ENCODE results near the gene SLC4A7.
"Not testable (repeated sequence)": the region's sequence is repeated elsewhere in the genome, so short reads cannot be mapped to it uniquely, and the experiment has no call there.

The SLC4A7 gene

GRCh38 chr3:27484015-27484844 lies at the start of gene SLC4A7:
Gene SLC4A7, minus strand, starts transcription at chr3:27484384. Its CDS starts 258 bp downstream, at chr3:27484126.
- DNase-seq, result peak; percentile 71

GRCh38 chr3:27533261-27533607 lies 49.0 kb upstream of the SLC4A7 start:
- DNase-seq, result no peak

DNA sequence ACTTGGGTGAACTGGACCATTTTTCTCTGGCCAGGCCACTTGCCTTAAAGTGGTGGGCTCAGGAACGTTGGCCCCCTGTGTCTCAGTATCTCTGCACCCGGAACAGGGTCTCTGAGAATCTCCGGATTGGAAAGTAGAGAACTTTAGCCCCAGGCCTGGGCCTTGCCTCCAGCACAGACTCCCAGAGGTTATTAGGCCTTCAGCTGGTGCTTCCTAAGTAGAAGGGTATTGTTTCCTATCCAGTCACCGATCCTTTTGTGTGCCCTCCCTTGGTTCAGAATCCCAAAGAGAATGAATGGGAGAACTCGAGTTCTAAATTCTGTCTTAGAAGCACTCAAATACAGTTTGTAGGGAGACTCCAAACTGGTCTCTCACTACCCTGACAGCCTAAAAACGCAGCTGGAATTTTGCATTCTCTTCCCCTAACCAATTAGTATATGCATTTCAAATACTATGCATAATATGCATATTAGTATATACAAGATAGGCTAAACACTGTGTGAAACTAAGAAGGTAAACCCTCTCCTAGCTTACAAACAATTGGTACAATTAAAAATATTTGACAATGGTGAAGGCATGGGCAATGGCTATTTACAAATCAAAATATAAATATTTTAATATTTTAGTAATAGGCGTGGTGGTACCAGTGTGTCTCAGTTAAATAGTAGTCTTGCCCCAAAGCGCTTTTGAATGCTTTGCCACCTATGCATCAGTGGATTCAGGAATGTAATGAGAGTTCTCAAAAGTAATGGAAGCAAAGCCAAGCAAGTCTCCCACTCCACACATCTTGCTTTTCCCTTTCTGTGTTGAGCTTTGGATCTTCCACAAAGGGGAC lies 48.5 kb upstream of the SLC4A7 start:
- DNase-seq, result no peak

DNA sequence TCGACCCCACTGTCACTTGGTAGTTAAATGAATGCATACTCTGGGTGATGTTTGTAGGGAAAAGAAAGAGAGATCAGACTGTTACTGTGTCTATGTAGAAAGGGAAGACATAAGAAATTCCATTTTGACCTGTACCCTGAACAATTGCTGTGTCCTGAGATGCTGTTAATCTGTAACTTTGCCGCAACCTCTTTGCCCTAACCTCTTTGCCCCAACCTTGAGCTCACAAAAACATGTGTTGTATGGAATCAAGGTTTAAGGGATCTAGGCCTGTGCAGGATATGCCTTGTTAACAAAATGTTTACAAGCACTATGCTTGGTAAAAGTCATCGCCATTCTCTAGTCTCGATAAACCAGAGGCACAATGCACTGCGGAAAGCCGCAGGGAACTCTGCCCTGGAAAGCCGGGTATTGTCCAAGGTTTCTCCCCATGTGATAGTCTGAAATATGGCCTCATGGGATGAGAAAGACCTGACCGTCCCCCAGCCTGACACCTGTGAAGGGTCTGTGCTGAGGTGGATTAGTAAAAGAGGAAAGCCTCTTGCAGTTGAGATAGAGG lies 47.1 kb upstream of the SLC4A7 start:
- DNase-seq, result not testable (repeated sequence)

GRCh38 chr3:27528791-27529190 lies 44.6 kb upstream of the SLC4A7 start:
- DNase-seq, result no peak

- no peak for DNase-seq
Observed at GRCh38 chr3:27526614-27527315, 42.6 kb upstream of the SLC4A7 start.

DNA sequence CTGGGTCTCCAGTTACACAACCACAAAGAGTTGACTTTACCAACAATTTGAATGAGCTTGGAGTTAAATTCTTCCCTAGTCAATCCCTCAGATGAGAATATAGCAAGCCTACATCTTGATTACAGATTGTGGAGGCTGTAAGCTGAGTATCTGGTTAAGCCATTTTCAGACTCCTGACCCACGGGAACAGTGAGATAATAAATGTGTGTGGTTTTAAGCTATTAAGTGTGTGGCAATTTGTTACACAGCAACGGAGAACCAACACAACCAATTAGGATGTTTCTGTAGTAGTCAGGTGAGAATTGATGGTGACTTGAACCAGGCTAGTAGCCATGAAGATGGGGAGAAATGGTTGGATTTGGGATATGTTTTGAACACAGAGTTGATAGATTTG lies 37.7 kb upstream of the SLC4A7 start:
- no peak for DNase-seq

GRCh38 chr3:27521179-27521871 lies 37.1 kb upstream of the SLC4A7 start:
- no peak for DNase-seq

DNA sequence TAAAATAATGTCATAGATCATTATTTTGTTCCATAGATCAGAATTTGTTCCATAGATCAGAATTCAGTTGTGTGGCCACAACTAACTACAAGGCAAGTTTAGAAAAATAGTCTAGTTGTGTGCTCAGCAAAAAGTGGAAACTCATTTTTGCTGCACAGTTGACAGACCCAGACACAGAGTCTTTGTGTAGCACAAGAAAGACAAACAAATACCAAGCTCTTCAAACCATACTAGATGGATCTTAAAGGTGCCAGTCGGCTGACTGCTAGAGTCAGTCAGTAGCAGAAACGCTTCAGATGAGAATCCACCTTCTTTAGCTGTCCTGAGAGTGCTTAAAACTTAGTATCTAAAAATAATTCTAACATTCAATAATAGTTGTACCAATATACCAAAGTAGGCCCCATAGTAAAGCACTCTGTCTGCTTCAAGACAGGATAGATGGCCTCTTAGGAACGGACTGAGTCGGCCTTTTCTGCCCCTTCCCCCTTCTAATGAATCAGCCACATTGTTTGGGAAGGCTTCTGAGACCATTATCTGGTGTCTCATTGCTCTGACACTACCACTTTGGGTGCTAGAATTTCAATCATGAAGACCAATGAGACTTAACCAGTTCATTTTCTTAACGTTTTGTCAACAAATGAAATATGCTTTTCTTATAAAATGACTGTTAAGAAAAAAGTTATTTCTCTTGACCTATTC lies 27.7 kb upstream of the SLC4A7 start:
- no peak for DNase-seq

DNA sequence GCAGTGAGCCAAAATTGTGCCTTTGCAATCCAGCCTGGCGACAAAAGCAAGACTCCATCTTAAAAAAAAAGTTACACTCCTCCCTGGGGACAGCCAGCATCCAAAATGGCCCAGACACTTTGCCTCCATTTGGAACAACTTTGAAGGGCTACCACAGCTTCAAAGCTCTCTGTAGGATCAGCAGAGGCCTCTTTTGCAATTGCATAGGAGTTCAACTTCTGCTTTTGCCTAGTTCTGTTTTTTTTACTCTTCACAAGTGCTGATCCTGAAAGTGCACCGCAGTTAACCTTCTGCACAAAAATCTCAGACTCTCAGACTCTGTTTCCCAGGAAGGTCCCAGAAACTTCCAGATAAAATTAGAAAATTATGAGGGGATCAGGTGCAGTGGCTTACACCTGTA lies 25.2 kb upstream of the SLC4A7 start:
- no peak for DNase-seq

DNA sequence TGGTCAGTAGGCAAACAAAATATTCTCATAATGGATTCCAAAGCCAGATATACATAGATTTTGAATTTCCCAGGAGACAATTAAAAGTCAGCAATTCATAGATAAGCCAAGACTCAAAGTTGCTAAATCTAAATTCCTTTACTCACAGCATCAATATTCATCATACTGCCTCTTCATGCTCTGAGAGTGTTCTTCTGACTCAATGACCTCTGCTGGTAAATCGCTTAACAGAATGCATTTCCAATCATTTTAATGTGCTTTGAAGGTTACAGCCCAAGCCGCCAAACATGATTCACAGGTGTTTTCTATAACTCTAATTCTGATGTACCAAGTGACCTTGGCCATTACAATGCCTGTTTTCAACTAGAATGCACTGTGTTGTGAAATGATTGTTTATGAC lies 24.2 kb upstream of the SLC4A7 start:
- DNase-seq, result no peak

DNA sequence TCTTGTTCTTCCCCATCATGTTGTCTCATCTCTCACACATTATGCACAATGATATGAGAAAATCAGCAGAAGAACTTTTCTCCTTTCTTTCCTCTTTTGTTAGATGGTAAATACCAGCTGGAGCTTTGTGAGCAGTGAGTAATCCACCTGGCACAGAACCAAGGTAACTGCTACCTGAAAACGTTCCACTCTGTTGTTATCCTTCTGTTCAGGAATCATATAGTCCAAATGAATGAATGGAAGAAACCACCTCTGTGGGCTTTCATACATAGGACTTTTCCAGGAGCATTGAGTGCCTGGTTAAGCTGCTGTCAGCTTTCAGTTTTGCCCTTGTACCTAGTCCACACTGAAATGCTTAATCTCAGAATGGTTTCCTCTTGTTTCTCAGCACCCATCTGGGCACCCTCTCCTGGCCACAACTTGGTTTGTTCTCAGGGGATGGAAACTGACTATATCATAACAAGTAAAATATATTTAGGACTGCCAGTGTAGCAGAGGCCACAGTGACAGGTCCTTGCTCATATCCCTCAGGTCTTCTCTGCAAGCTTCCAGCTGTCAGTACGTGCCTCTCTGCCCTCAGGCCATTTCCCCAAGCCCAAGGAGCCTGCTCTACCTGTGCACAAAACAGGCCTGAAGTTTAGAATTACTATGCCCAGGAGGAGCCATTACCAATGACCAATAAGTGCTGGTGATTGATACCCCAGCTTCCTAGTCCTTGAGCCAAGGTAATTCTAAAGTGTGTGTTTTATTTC lies 23.5 kb upstream of the SLC4A7 start:
- no peak for DNase-seq

- no peak for DNase-seq
Observed at GRCh38 chr3:27507111-27507510, 22.9 kb upstream of the SLC4A7 start.

DNA sequence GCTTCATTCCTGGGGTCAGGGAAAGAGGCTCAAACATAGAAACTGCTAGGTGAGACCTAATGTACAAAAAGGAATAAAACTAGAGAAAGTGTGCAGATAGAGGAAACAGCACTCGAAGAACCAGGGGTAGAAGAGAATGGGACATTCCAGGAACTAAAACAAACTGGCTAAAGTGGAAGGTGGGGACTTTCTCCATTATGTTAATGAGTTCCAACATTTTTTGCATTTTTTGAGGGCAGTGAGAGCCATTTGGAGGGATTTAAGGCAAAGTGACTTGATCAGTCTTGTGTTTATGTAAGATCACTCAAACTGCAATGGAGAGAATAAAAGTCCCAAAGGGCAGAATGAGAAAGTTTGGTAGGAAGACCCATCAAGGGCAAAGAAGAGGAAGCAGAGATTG lies 20.6 kb upstream of the SLC4A7 start:
- DNase-seq, result no peak

DNA sequence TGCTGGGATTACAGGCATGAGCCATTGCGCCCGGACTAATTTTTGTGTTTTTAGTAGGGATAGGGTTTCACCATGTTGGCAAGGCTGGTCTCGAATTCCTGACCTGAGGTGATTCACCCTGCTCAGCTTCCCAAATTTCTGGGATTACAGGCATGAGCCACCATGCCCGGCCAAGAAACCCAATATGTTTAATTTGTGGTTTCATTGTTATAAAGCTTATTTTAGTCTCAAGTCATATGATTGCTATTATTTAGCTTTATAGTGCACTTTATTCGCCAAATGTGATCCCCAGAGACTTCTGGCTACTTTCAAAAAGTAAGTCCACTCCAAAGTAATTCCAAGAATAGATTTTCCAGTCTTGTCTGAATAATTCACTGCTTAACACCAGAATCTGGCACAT lies 19.3 kb upstream of the SLC4A7 start:
- no peak for DNase-seq

- DNase-seq, result no peak
Observed at GRCh38 chr3:27501759-27502158, 17.6 kb upstream of the SLC4A7 start.

- no peak for DNase-seq
Observed at GRCh38 chr3:27500986-27501385, 16.8 kb upstream of the SLC4A7 start.

DNA sequence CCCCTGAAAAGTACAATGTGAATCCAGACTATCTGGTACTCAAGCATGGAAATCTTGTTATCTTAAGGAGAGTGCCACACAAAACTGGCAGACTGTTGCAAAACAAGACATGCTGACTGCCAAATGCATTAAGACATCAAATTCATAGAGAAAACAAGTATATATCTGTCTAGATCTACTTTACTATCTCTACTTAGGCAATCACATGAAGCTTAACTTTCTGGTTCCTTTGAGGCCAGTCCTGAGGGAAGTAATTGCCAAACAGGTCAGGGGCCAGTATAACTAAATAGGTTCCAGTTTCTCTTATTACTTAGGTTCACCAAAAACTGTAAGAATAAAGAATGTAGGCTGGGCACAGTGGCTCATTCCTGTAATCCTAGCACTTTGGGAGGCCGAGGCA lies 15.9 kb upstream of the SLC4A7 start:
- no peak for DNase-seq

DNA sequence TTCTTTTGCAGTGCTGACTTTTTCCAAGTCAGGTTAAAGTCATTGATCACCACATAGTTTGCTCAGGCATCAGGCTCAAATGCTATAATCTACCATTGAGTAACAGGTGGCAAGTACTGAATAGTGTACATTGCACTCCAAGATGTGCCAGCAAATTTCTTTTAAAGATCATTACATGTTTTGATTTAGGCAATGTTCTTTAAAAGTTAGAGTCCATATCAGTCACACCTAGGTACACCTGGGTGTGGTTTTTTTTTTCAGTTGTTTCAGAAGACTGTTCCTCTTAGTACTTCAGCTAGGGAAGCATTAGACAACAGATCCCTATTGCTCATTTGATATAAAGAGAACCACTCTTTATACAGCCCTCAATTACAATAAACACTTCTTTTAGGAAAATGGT lies 10.6 kb upstream of the SLC4A7 start:
- DNase-seq, result no peak

DNA sequence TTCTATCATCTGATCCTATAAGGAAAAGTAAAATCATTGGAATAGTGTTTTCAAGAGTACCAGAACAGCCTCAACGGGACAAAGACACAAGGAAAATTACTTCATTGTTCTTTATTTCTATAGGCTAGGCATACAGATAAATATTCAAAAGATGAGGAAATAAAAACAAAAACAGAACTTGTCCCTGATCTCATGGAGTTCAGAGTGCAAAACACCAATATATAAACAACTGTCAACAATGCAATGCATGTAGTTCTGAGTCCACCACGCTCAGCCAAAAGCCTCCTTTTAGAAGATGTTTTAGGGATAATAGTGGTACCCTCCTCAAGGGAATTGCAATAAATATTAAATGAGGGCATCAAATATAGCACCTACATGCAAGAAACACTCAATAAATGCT lies 4.6 kb upstream of the SLC4A7 start:
- no peak for DNase-seq

DNA sequence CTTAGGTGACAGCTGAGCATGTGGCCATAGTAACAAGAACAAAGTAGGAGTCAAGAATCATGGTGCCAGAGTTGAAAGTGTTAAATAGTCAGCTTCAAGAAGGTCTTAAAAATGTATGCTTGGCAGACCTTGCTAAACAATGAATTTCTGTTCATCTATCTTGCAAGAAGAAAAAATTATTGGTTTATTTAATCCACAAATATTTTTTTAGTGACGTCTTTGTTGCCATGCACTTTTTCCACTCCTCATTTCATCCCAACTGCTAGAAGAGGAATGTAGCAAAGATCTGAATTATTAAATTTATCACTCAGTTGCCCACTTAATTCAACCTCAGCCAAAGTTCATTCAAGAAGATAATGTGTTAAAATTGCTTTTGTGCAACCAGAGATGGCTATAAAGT lies 3.2 kb upstream of the SLC4A7 start:
- no peak for DNase-seq

Data from NCI-H748 treated with DMSO at 0.1 percent for 48 hours (cell line).